HG03520 (cell line): ENCODE results near the gene RHOH.

Source experiments
- ATAC-seq: cut with Tn5 transposase; IDR thresholded peaks from one replicate; pipeline ENCODE4 v1.9.1; 2021; ENCODE audit warnings: mild to moderate bottlenecking, moderate library complexity; ENCODE audit not compliant: unreplicated experiment

RHOH gene

DNA sequence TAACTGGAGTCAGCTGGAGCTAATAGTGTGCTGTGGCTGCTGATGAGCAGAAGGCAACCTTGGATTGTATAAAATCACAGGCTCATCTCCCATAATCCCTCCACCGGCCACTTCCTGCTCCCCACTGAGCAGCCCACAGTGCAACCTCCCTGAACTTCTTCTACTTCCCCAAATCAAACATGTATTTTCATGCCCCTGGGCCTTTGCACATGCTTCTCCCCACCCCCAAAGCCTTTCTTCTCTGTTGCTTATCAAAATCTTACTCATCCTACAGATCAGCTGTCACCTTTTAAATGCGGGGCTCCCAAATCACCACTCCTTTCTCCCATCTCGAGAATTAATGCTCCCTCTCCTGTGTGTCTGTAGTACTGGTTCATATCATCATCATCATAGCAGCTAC lies 35.8 kb downstream of the RHOH start:
- no peak for ATAC-seq

DNA sequence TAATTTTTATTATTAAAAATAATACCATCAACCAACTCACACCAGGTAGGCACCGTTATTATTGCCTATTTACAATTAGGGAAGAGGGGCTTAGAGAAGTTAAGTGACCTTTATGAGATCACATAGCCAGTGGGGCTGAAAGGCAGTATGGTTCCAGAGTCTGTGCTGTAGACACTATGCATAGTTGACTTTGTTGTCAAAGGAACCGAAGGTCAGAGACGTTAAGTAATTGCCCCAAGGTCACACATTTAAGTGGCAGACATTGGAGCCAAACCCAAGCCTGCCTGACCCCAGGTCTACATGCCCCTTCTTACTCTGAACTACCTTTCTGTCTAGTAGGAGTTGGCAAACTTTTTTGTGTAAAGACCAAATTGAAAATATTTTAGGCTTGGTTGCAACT lies 36.4 kb downstream of the RHOH start:
- ATAC-seq, result no peak

DNA sequence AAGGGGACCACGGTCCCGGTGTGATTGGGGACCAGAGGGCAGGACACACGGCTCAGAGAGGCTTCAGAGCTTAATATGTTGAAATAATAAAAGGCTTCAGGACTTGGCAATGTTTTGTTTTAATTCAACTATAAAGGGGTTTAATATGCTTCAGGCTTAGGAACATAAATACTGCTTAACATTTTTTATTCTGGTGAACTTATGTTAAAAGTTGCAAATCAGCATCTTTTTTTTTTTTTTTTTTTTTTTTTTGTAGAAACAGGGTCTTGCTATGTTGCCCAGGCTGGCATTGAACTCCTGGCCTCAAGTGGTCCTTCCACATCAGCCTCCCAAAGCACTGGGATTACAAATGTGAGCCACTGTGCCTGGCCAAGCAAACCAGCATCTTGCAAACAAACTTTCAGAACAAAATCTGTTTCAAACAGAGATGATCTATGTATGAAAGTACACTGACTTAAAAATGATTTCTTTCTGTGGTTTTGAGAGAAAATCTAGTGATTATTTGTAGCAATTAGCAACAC lies 37.7 kb downstream of the RHOH start:
- ATAC-seq, result no peak

DNA sequence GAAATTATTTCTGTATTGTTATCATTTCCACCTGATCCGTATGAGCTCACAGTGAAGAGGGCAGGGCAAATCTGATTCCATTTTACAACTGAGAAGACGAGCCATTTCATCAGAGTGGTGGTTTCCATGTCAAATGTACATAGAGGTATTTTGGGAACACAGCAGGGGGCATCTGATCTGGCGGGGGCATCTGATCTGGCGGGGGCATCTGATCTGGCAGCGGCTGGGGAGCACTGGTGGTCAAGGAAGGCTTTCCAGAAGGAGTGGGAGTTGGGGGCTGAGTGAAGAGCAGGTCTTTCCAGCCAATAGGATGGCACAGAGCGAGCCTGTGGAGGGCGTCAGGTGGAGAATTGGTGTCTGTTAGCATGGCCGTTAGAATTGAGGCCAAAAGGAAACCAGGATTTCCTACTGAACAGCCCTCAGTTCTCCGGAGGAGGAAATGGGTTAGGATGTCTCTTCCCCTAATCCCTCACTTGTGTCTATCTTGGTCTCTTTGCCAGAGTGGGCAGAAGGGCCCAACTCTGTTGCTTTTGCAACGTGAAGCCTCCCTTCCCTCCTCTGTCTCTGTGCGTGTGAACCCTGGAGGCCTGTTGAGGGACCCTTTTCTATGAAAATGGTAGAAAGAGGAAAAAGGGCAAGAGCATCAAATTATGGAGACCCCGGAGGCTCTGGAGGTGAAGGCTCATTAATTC lies 41.3 kb downstream of the RHOH start:
- ATAC-seq, result no peak

DNA sequence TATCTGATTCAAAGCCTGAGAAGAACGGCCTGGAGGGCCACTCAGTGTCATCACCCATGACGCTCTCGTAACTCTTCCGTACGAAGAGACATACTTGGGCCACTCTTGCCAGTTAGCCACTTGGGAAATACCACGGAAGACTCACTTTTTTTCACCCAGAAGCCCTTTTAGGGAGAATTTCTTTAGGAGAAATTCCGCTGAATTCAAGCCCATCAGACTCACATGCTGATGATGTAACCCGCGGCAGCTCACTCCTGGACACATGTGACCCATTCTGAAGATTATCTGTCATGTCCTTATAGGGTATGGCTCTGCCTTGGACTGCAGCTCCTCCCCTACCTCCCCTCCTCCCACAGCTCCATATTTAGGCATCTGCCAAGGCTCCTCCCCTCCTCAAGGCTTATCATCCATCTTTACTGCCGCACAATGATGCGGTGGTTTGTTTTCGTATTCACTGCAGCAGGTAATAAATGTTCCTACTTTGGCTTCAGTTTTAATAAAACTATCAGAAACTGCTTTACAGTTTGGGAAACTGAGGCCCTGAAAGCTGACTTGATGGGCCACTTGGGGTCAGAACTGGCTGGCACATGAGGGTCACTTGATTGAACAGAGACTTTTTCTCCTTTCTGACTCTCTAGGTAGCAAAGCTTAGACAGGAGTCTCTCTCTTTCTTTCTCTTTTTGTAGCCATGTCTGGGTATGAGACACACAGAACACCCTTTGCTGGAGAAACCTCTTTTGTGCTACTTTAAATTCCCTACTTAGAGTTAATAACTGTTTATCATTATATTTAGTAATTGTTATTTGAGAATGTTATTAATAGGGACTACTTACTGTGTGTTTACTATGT lies 42.1 kb downstream of the RHOH start:
- no peak for ATAC-seq

DNA sequence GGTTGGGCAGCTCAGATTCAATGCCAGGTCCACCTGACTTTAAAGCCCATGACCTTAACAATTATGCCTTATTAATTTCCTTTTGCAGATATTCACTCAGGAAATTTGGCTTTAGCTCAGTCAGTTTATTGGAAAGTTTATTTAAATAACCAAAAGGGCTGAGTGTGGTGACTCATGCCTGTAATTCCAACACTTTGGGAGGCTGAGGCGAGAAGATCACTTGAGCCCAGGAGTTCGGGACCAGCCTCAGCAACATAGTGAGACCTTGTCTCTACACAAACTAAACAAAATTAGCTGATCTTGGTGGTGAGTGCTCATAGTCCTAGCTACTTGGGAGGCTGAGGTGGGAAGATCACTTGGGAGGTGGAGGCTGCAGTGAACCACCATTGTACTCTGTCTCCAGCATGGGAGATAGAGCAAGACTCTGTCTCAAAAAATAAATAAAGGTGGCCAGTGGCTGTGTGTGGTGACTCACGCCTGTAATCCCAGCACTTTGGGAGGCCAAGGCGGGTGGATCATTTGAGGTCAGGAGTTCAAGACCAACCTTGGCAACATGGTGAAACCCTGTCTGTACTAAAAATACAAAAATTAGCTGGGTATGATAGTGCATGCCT lies 43.3 kb downstream of the RHOH start:
- no peak for ATAC-seq

DNA sequence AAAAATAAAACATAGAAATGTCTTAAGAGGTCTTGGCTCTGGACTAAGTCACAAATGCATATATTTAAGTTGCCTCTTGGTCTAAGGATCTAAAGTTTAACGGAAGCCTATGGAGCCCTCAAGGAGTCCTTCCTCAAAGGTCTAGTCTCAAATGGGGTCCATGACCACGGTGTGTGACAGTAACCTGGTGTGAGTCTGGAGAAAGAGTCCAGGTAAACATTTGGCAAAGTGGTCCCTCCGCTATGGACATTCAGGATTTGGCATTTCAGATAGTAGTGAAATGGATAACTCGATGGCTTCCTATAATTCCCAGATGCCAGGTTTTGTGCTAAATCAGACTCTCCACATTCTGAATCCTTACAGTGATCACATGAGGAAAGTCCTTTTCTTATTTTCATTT lies 44.2 kb downstream of the RHOH start:
- no peak for ATAC-seq

DNA sequence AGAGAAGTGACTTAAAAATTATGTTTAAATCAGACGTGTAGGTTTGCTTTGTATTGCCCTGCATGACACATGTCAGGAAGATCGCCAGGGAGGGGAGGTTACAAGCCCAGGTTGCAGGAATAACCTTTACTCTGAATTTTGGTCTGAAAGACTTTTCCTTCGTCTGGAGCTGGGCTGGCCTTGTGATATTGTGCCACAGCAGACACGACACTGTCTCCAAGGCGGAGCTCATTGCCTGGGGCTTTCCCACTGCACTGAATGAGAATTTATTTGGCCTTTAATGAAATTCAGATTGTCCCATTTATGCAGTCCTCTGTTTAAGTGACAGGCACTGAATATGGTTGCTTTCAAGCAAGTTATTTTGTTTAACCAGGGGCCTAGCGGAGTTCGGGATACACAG lies 45.1 kb downstream of the RHOH start:
- ATAC-seq, result no peak

DNA sequence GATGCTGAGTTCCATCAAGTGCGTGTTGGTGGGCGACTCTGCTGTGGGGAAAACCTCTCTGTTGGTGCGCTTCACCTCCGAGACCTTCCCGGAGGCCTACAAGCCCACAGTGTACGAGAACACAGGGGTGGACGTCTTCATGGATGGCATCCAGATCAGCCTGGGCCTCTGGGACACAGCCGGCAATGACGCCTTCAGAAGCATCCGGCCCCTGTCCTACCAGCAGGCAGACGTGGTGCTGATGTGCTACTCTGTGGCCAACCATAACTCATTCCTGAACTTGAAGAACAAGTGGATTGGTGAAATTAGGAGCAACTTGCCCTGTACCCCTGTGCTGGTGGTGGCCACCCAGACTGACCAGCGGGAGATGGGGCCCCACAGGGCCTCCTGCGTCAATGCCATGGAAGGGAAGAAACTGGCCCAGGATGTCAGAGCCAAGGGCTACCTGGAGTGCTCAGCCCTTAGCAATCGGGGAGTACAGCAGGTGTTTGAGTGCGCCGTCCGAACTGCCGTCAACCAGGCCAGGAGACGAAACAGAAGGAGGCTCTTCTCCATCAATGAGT lies 46.6 kb downstream of the RHOH start:
- no peak for ATAC-seq

DNA sequence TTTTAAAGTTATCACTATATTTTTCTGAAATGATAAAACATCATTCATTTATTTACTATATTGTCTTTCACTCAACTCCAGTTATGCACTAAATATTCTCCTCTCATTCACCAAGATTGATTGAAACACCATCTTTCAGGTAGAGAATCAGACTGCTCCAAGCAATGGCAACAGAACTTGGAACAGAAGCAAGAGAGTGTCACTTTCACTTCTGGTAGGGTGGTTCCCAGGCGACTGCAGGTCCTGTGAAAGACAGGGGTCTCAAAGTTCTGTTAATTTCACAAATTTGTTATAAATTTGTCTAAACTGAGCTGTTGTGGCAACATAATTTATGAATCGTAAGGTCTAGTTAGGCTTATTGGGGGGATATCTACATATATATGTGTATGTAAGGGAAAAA lies 47.8 kb downstream of the RHOH start:
- ATAC-seq, result no peak

DNA sequence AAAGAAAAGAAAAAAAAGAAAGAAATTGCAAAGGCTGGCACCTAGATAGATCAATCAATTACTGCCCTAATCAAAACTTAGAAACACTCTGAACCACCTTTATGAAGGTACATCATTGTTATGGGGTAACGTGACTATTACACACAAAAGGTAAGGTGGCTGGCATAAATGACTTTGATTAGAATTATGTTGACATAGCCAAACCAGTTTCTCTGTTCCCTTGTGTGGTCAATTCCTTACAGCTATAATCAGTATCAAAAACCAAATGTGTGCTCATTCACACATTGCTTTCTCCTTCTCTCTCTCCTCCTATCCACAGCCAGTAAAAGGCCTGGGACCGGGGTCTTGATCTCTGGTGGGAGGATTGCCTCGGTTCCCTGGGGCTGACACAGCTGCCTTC lies 48.7 kb downstream of the RHOH start:
- ATAC-seq, result no peak

DNA sequence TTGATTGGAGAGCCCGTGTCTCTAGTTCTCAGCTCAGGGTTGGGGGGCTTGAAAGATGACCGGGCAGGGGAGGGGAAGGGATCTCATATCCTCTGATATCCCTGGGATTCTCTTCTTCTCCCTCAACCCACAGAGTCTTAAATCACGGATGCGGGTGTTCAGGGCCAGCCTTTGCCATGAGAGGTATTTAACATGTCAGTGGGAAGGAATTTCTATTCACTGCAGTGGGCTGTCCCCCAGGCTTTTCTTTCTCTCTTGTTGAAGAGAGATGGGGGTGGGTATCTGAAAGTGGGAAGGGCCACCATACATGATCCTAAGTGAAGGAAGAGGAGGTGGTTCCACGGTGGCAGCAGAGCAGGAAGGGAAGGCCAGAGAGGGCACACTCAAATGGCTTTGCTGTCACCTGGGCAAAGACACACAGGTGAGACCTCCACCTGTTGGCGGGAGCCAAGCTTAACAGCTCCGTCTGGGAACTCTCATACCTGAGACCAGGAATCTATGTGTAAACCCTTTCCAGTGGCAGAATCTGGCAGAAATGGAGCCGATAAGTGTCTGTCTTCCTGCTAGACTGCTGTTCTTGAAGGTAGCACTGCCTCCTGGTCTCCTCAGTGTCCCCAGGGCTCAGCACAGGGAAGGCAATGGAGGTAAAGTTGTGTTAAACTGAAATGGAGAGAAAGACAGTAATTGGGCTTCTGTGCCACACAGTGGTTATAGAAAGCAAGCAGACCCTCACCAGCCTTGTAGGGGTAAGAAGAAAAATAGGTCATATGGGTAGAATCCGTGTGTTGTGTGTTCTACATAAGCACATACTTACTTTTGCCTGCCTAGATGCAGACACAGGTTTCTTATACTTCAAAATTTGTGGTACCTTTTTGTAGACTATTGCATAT lies 49.4 kb downstream of the RHOH start:
- ATAC-seq, result no peak

DNA sequence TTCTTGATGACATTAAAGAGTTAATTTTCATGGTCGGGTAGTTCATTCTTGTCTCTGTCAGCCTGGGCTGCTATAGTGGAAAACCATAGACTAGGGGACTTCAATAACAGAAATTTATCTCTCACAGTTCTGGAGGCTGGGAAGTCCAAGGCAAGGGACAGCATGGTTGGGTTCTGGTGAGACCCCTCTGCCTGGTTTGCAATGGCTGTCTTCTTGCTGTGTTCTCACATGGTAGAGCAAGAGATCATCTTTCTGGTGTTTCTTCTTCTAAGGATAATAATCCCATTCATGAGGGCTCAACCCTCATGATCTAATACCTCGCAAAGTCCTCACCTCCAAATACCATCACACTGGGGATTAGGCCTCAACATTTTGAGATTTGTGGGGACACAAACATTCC lies 50.1 kb downstream of the RHOH start:
- ATAC-seq, result no peak

DNA sequence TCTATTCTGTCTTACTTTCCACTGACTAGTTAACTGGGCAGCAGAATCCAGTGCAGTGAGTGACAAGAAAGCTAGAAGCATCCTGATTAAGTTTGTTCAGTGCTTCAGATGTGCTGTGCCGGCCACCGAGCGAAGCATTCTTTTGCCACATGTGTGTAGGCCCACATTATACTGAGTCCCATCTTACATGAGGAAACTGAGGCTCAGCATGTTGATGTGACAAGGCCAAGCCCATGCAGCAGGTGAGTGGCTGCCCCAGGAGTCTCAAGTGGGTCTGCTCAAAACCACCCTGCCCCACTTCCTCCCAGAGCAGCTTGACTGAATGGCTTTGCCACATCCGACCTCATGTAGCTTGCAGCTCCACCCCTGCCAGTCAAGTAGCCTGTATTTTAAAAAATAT lies 50.5 kb downstream of the RHOH start:
- ATAC-seq, result no peak

DNA sequence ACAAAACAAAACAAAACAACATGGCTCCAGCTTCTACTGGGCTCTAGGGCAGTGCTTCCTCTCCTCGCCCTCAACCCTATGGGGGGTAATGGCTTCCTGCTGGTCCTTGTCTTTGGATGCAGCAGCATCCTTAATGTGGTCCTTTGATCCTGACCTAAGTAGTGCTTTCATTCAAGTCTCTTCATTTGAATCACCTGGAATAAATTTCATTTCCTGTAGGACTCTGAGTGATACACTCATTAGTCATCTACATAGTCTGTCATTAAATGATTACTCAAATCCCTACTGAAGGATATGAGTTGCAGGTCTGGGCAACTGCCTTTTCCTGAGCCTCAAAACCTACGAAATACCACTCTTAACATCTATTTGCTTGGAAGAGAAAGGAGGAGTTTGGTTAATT lies 54.5 kb downstream of the RHOH start:
- ATAC-seq, result no peak

DNA sequence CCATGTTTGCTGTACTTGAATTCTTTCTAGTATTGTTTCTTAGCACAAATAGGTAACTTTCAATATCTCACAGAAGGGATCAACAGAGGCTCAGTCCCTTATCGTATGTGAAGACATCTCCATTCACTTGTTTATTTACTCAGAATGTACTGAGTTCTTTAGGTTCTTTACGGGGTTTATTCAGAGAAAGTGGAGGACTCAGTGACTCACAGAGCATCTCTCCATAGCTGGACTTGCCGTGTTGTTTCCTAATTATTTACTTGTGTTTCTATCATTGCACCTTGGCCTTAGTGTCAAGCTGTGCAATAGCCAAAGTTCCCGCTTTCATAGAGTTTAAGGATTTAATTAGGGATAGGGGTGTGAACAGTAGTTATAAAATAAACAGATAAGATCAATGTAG lies 57.1 kb downstream of the RHOH start:
- ATAC-seq, result no peak

DNA sequence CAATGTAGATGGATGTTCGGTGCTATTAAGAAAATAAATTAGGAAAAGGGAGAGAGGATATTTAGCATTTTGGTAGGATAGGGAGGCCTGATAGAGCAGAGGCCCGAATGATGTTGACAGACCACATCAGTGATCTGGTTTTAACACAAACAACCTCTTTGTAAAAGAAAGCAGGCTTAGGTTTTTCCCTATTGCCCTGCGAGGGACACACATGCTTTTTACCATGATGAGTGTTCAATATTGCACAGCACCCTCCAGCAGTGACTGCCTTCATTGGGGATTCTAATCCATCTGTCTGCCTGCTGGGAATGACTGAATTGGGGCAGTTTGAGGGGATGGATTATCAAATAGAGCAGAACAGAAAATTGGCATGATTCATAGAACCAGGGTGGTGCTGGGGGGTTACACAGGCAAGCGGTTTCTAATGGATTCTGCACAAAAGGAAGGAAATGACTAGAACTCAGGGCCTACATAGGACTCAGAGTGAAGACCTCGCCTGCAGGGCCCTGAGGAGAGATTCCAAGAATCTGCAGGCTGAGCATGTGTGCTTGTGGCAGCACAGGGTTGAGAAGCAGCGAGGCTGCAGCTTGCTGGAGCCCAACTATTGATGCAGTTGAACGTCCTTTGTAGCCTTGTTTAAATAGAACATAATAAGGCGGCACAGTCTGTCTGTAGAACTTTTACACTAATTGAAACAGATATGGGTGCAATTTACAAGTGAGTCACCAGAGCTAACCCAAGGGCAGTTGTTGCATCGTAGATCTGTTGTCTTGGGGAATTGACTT lies 58.0 kb downstream of the RHOH start:
- ATAC-seq, result no peak

DNA sequence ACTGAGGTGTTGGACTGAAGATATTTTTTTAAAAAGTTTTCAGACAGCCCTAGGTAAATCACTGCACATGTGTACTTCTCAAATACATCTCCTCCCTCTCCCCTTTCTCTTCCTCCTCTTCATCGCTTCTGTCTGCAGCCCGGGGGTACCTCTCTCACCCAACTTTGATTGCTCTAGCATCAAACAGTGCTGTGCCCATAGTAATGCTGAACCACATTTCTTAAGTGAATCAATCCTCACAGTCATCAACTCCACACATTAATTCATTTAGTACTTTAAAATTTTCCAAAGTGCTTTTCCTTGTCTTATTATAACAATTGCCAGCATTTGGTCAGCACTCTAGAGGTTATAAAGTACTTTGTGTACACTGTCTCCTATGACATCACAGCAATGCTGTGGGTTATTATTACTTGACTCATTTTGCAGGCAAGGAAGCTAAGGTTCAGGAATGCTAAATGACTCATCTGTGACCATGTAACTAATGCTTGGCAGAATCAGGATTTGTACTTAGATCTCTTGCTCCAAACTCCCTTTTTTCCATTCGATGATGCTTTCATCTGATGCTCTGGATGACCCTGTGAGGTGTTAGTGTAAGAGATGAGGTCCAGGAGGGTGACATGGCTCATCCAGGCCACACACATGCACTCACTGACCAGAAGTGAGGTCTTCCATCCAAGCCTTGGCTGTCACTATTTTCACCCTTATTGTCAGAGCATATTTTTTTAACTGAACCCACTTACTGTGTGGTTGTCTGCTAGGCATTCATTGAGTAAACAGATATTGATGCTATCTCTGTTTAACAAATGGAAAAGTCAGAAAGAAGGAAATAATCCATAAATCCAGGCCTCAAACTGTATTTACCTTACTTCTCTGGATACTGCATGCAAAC lies 58.8 kb downstream of the RHOH start:
- ATAC-seq, result no peak

DNA sequence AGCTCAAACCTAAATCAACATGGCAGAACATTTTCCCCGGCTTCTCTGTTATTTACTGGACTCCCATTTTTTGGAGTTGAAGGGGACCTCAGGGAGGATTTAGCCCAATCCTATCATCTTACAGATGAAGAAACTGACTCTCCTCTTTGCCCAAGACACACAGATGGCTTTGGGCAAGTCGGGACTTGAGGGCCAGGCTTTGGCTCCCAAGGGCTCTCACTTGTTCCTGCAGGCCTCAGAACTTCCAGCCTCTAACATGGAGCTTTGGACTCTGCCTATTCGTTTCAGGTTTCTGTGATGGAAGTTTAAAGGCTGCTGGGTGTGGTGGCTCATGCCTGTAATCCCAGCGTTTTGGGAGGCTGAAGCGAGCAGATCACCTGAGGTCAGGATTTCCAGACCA lies 59.5 kb downstream of the RHOH start:
- no peak for ATAC-seq
